Natural killer cell (primary cell): ENCODE results near the gene ITIH3. TPM values are rescaled to one million over a fixed set of nuclear protein-coding genes. Genes with fewer than 3 reads are reported as not detected.

Experiments used
- ATAC-seq, 3 donors: fragments of 150-1000 bp in 2 of 3; fragments of 200-7000 bp in 1 of 3; cut with Tn5 transposase; 1 replicate in 1 of 3; 2 replicates in 2 of 3; pipeline ENCODE4 v1.10.0; 2021; ENCODE audit warnings: mild to moderate bottlenecking in 2 of 3, moderate library complexity in 2 of 3
- DNase-seq, 2 donors: peaks; one replicate each; pipeline versions ENCODE4 v3.0.0 to v3.0.0-alpha.2; 2013 to 2021; ENCODE audit warnings: mixed read lengths in 1 of 2
- H3K27ac ChIP-seq: one replicate; pipeline ENCODE4 v1.5.1; 2013; ENCODE audit warnings: mild to moderate bottlenecking, low read length
- H3K27me3 ChIP-seq: one replicate; pipeline ENCODE4 v1.6.1; 2013; ENCODE audit warnings: low read length; ENCODE audit not compliant: control insufficient read depth, insufficient read depth
- H3K36me3 ChIP-seq: one replicate; pipeline ENCODE4 v1.6.1; 2013; ENCODE audit warnings: low read length; ENCODE audit not compliant: control insufficient read depth, insufficient read depth
- H3K4me1 ChIP-seq: one replicate; pipeline ENCODE4 v1.6.1; 2013; ENCODE audit warnings: low read length; ENCODE audit not compliant: control insufficient read depth, insufficient read depth
- H3K4me3 ChIP-seq: one replicate; pipeline ENCODE4 v1.5.1; 2013; ENCODE audit warnings: low read length
- H3K9me3 ChIP-seq: one replicate; pipeline ENCODE4 v1.6.1; 2013; ENCODE audit warnings: low read length; ENCODE audit not compliant: control insufficient read depth, insufficient read depth
- H3K27ac Mint-ChIP-seq, 2 donors: one replicate each; pipeline ENCODE4 v1.8.0; 2022; ENCODE audit warnings: mild to moderate bottlenecking in 2 of 2, mixed read lengths in 2 of 2, moderate library complexity in 1 of 2
- H3K27me3 Mint-ChIP-seq, 2 donors: one replicate each; pipeline ENCODE4 v1.8.0; 2022; ENCODE audit warnings: low read depth in 2 of 2, mixed read lengths in 2 of 2
- H3K36me3 Mint-ChIP-seq: one replicate; pipeline ENCODE4 v1.8.0; 2022; ENCODE audit warnings: mixed read lengths
- H3K4me1 Mint-ChIP-seq, 2 donors: one replicate each; pipeline ENCODE4 v1.8.0; 2022; ENCODE audit warnings: mixed read lengths in 2 of 2
- H3K4me3 Mint-ChIP-seq: one replicate; pipeline ENCODE4 v1.8.0; 2022; ENCODE audit warnings: mild to moderate bottlenecking, moderate library complexity, mixed read lengths
- H3K9me3 Mint-ChIP-seq, 2 donors: one replicate each; pipeline ENCODE4 v1.8.0; 2022; ENCODE audit warnings: mixed read lengths in 2 of 2
- CTCF ChIP-seq: fragments of 200-600 bp; IDR thresholded peaks from one replicate; pipeline ENCODE4 v1.8.0; 2022; ENCODE audit warnings: antibody characterized with exemption
- WGBS: methylation state at CpG from one replicate; pipeline ENCODE4 v1.1.7; 2013; ENCODE audit warnings: missing lambda C conversion rate; ENCODE audit not compliant: insufficient coverage; 5-methylcytosine and 5-hydroxymethylcytosine counted together
- intact Hi-C: fragments of 100-400 bp; cut with micrococcal nuclease; formaldehyde crosslinking; loops from one replicate; pipeline ENCODE4 v1.14.2; 2022
- total RNA-seq, 4 donors: library from RNA; stranded (reverse); fragments of 120-200 nt in 1 of 4; gene quantifications; one replicate each; pipeline versions ENCODE4 v1.2.3 to v1.2.4, GENCODE V29; 2013 to 2022

Gene ITIH3
- total RNA-seq, 3 donors from 2014 or later (not counting 1 experiment from before 2014, with no cell fraction given), result not detected

GRCh38 chr3:52786330-52787215 lies 8.0 kb upstream of the ITIH3 start:
- Mint-ChIP-seq H3K27ac (no peak overlapping the region), H3K27me3 (peaks cover 0 to 3% of the 10 kb centered on the region in 2 donors), H3K36me3 (no peaks in the 10 kb centered on the region), H3K4me3 (no peak overlapping the region), H3K4me1 (peaks cover 6 to 13% of the 10 kb centered on the region in 2 donors), H3K9me3 (no peaks in the 10 kb centered on the region)
- no peaks in the 10 kb centered on the region for H3K36me3 ChIP-seq
- intact Hi-C loops, result no loop called here
- H3K4me3 ChIP-seq, result no peak overlapping the region
- H3K4me1 ChIP-seq, result no peaks in the 10 kb centered on the region
- no peak for DNase-seq
- 84% methylated on average over 18 of the region's 19 CpGs for WGBS
- H3K9me3 ChIP-seq, result no peaks in the 10 kb centered on the region
- no peak for TF ChIP-seq CTCF
- H3K27ac ChIP-seq, result no peak overlapping the region
- no peaks in the 10 kb centered on the region for H3K27me3 ChIP-seq
- ATAC-seq, result no peak

GRCh38 chr3:52787246-52787645 lies 7.3 kb upstream of the ITIH3 start:
- intact Hi-C loops, result no loop called here
- H3K27ac ChIP-seq, result no peak overlapping the region
- H3K9me3 ChIP-seq, result no peaks in the 10 kb centered on the region
- DNase-seq, result no peak
- Mint-ChIP-seq H3K27ac (no peak overlapping the region), H3K4me1 (peaks cover 0 to 7% of the 10 kb centered on the region in 2 donors), H3K27me3 (peaks cover 0 to 3% of the 10 kb centered on the region in 2 donors), H3K4me3 (no peak overlapping the region), H3K36me3 (no peaks in the 10 kb centered on the region), H3K9me3 (no peaks in the 10 kb centered on the region)
- H3K4me3 ChIP-seq, result no peak overlapping the region
- 91% methylated on average over 11 of the region's 11 CpGs for WGBS
- TF ChIP-seq CTCF, result no peak
- no peaks in the 10 kb centered on the region for H3K4me1 ChIP-seq
- no peaks in the 10 kb centered on the region for H3K36me3 ChIP-seq
- no peaks in the 10 kb centered on the region for H3K27me3 ChIP-seq
- no peak for ATAC-seq

GRCh38 chr3:52787672-52788625 lies 6.6 kb upstream of the ITIH3 start:
- DNase-seq (no peak), ATAC-seq (no peak)
- Mint-ChIP-seq H3K27me3 (no peaks in the 10 kb centered on the region), H3K4me3 (no peak overlapping the region), H3K27ac (no peak overlapping the region), H3K36me3 (no peaks in the 10 kb centered on the region), H3K9me3 (no peaks in the 10 kb centered on the region), H3K4me1 (peaks cover 0 to under 1% of the 10 kb centered on the region in 2 donors)
- Histone ChIP-seq H3K4me3 (no peak overlapping the region), H3K9me3 (no peaks in the 10 kb centered on the region), H3K36me3 (no peaks in the 10 kb centered on the region), H3K4me1 (no peaks in the 10 kb centered on the region), H3K27ac (no peak overlapping the region), H3K27me3 (no peaks in the 10 kb centered on the region)
- WGBS, result 92% methylated on average over 17 of the region's 17 CpGs
- intact Hi-C loops, result no loop called here
- no peak for TF ChIP-seq CTCF
